PFSK-1 (cell line): Measurements from ENCODE around the gene GRIN1.

ENCODE experiments used
- FOXP2 ChIP-seq: optimal IDR thresholded peaks from 2 replicates; pipeline ENCODE3; 2011; ENCODE audit warnings: borderline replicate concordance, control low read depth, inconsistent platforms; ENCODE audit not compliant: insufficient read depth; ENCODE audit errors: extremely low read length, extremely low read depth
- POLR2AphosphoS5 ChIP-seq: IDR thresholded peaks from 2 replicates; pipeline ENCODE4 v1.6.1; 2012; ENCODE audit warnings: low read depth, mild to moderate bottlenecking, control low read depth, low read length, moderate library complexity
- SIN3A ChIP-seq: IDR thresholded peaks from 2 replicates; pipeline ENCODE4 v1.6.1; 2012; ENCODE audit warnings: mild to moderate bottlenecking, low read length, moderate library complexity, borderline replicate concordance; ENCODE audit not compliant: insufficient read depth
- TAF1 ChIP-seq: IDR thresholded peaks from 2 replicates; pipeline ENCODE4 v1.6.1; 2012; ENCODE audit warnings: low read length, control low read depth, borderline replicate concordance; ENCODE audit not compliant: insufficient read depth
- TF ChIP-seq, protein P1 (sequence below), 2 experiments: IDR thresholded peaks; 2 replicates each; pipeline versions ENCODE4 v1.6.1 to v1.8.0; 2011 to 2012; ENCODE audit warnings: low read depth in 2 of 2, low read length in 2 of 2, control low read depth in 1 of 2, inconsistent platforms in 1 of 2, mild to moderate bottlenecking in 1 of 2, moderate library complexity in 1 of 2; ENCODE audit not compliant: insufficient read depth in 1 of 2

Gene GRIN1

DNA sequence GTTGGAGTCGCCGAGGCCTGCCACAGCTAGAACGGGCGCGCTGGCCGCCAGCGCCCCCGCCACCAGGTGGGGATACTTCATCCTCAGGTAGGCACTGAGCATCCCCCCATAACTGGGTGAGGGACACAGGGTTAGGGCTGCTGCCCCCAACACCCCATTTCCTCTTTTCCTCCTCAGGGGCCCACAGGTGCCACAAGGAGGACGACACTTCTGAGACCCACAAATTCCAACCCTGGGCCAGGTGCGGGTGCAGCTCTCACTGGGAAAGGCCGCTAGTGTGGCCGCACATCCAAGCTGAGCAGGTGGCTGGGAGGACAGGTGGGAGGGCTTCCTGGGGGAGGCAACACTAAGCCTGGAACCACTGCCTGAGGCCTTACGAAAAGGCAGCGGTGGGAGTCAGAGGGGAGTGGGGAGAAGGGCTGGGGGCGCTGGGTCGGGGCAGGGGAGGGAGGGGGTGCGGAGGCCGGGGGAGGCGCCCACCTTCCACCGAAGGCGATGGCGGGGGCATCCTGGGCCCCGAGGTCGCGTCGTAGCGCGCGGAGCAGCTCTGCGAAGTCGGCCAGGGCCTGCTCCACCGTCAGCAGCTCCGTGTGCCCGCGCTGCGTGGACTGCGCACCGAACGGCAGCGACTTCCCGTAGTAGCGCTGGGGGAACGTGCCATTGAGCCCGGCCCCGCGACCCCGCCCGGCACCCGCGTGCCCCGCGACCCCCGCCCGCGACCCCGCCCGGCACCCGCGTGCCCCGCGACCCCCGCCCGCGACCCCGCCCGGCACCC, 25.4 kb upstream of the GRIN1 start:
- no peak for TF ChIP-seq SIN3A
- no peak for TF ChIP-seq FOXP2

DNA sequence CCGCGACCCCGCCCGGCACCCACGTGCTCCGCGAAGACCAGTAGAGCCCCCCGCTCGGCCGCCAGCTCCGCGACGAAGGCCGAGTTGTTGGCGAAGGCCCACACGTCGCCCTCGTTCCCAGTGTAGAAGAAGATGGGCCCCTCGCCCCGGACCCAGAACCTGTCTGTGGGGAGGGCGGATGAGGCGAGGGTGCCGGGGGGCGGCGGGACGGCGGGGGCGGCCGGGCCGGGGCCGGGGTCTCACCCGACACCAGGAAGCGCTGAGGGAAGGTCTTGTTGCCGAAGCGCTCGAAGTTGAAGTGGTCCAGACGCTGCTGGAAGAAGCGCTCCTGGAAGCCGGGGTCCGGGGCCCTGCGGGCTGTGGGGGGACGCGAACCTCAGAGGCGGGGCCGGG, 24.7 kb upstream of the GRIN1 start:
- TF ChIP-seq SIN3A, result no peak

DNA sequence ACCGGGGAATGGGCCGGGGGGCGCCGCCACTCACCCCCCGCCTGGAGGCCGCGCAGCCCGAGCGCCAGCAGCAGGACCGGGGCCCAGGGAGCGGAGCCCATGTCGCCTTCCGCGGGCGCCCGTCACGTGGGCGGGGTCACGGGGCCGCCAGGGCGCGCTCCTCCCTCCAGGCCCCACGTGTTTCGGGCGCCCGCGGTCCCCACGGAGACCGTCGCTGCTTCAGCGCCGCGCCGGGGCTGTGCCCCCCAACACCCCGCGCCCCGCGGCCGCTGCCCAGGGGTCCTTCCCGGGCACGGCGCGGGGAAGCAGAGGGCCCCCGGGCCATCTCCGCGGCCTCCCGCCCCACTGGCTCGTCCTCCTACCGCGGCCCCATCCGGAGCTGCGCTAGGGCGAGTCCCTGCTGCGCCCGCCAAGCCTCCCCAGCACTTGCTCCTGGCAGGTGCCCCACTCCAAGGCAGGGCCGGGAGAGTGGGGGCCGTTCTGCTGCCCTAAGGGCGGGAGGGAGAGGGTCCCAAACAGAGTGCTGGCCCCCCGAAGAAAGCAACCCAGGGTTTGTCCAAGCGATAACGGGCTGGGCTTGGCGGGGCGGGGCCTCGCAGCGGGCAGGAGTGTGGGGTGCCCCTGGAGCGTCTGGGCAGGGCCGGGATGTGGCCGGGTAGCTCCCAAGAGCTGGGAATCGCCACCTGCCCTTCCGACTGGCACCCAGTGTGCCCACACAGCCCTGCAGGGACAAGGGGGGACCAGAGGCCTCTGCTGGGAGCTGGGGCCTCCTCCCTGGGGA, 24.2 kb upstream of the GRIN1 start, which contains the start of gene DPP7:
Gene DPP7 (minus strand): TSS at position 121 of the 781 bp plus-strand sequence. CDS start 20 bp downstream, at position 101.
- TF ChIP-seq TAF1 (0 out of 2 replicates have a peak, but pooled peaks have one; percentile 55), SIN3A (no peak), FOXP2 (no peak), POLR2AphosphoS5 (peak; percentile 62)
- TF ChIP-seq, protein P1, sequence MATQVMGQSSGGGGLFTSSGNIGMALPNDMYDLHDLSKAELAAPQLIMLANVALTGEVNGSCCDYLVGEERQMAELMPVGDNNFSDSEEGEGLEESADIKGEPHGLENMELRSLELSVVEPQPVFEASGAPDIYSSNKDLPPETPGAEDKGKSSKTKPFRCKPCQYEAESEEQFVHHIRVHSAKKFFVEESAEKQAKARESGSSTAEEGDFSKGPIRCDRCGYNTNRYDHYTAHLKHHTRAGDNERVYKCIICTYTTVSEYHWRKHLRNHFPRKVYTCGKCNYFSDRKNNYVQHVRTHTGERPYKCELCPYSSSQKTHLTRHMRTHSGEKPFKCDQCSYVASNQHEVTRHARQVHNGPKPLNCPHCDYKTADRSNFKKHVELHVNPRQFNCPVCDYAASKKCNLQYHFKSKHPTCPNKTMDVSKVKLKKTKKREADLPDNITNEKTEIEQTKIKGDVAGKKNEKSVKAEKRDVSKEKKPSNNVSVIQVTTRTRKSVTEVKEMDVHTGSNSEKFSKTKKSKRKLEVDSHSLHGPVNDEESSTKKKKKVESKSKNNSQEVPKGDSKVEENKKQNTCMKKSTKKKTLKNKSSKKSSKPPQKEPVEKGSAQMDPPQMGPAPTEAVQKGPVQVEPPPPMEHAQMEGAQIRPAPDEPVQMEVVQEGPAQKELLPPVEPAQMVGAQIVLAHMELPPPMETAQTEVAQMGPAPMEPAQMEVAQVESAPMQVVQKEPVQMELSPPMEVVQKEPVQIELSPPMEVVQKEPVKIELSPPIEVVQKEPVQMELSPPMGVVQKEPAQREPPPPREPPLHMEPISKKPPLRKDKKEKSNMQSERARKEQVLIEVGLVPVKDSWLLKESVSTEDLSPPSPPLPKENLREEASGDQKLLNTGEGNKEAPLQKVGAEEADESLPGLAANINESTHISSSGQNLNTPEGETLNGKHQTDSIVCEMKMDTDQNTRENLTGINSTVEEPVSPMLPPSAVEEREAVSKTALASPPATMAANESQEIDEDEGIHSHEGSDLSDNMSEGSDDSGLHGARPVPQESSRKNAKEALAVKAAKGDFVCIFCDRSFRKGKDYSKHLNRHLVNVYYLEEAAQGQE (IDR thresholded peaks at IDR 0.05; ENCODE audit: insufficient read depth in 1 of 2, low read depth in 2 of 2, low read length in 2 of 2), result no peak

DNA sequence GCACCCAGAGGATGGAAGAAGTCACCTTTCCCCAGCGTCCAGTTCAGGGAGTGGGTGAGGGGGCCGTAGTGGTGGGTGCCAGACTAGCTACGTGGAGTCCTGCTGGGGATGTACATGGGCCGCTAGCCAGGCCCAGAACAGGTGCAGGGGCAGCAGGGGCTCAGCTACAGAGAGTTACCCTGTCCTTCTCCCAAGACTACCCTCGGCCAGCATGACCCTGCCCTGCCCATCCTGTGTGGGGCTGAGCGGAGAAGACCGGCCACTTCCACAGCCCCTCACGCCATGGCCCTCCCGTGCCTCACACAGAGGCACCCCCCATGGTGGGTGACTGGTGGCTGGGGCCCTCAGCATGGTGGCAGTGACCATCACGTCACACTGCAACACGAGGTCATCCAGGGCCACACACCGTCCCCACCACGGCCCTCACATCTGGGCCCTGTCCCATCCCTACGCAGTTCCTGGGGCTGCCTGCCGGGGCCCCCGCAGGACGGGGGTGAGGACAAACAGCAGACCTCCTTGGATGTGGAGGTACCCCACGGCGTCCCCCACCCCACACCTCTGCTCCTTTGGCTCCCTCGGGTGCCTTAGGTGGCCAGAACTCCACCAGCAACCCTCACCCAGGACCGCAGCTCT, 23.4 kb upstream of the GRIN1 start:
- TF ChIP-seq FOXP2 (no peak), SIN3A (no peak), POLR2AphosphoS5 (no peak), TAF1 (no peak)
- TF ChIP-seq, protein P1 (IDR thresholded peaks at IDR 0.05; ENCODE audit: insufficient read depth in 1 of 2, low read depth in 2 of 2, low read length in 2 of 2), result no peak

DNA sequence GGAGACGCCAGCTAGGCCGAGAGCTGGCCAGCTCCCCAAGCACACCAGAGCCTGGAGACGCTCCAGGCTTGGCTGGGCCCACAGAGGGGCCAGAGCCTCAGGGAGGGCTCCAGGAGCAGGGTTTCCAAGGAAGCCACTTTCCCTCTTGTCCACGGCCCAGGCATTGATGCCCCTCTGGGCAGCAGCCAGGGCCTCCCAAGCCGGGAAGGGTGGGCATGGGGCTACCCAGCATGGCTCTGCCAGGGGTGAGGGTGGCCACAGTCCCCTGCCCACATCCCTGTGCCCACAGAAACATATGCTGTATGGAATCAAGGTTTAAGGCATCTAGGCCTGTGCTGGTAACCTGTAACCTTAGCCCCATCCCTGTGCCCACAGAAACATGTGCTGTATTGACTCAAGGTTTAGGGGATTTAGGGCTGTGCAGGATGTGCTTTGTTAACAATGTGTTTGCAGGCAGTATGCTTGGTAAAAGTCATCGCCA, 22.9 kb upstream of the GRIN1 start:
- TF ChIP-seq TAF1 (no peak), FOXP2 (no peak), POLR2AphosphoS5 (no peak), SIN3A (no peak)
- TF ChIP-seq, protein P1 (IDR thresholded peaks at IDR 0.05; ENCODE audit: insufficient read depth in 1 of 2, low read depth in 2 of 2, low read length in 2 of 2), result no peak

DNA sequence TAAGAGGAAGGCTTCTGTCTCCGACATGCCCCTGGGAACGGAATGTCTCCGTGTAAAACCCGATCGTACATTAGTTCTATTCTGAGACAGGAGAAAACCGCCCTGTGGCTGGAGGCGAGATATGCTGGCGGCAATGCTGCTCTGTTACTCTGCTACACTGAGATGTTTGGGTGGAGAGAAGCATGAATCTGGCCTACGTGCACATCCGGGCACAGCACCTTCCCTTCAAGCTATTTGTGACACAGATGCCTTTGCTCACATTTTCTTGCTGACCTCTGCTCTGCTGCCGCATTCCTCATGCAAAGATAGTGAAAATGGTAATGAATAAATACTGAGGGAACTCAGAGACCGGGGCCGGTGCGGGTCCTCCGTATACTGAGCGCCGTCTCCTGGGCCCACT, 22.2 kb upstream of the GRIN1 start:
- TF ChIP-seq, protein P1 (IDR thresholded peaks at IDR 0.05; ENCODE audit: insufficient read depth in 1 of 2, low read depth in 2 of 2, low read length in 2 of 2), result no peak
- TF ChIP-seq SIN3A (no peak), FOXP2 (no peak), POLR2AphosphoS5 (no peak), TAF1 (no peak)
